NCI-H2196 (cell line): Measurements from ENCODE around the gene GIPC1.
"Not testable (repeated sequence)": the region's sequence is repeated elsewhere in the genome, so short reads cannot be mapped to it uniquely, and the experiment has no call there.

ENCODE experiments used
- DNase-seq: peaks from one replicate; lab custom pipeline; 2025; ENCODE audit not compliant: unreplicated experiment; lab: John Stamatoyannopoulos, UW

Gene GIPC1

GRCh38 chr19:14519245-14519859 lies 23.4 kb upstream of the GIPC1 start:
- no peak for DNase-seq

- DNase-seq, result peak; percentile 65
These were observed 22.0 kb upstream of the GIPC1 start, which contains the start of gene DNAJB1 for GRCh38 chr19:14517840-14518505. Gene DNAJB1, minus strand, starts transcription at chr19:14518397. Its CDS starts 48 bp downstream, at chr19:14518349.

GRCh38 chr19:14517446-14517839 lies 21.5 kb upstream of the GIPC1 start:
- no peak for DNase-seq

- DNase-seq, result no peak
These were observed 21.0 kb upstream of the GIPC1 start for GRCh38 chr19:14516746-14517438.

- DNase-seq, result no peak
These were observed 20.2 kb upstream of the GIPC1 start for GRCh38 chr19:14516048-14516534.

- no peak for DNase-seq
These were observed 19.6 kb upstream of the GIPC1 start for GRCh38 chr19:14515501-14516047.

- DNase-seq, result no peak
These were observed 18.4 kb upstream of the GIPC1 start for GRCh38 chr19:14514215-14514863.

GRCh38 chr19:14512406-14512961 lies 16.6 kb upstream of the GIPC1 start:
- no peak for DNase-seq

GRCh38 chr19:14511229-14511593 lies 15.3 kb upstream of the GIPC1 start:
- DNase-seq, result no peak

- DNase-seq, result no peak
These were observed 14.6 kb upstream of the GIPC1 start for GRCh38 chr19:14510311-14511228.

- DNase-seq, result no peak
These were observed 12.0 kb upstream of the GIPC1 start for GRCh38 chr19:14507704-14508542.

- peak; percentile 28 for DNase-seq
These were observed 9.7 kb upstream of the GIPC1 start for GRCh38 chr19:14505488-14506239.

GRCh38 chr19:14504575-14504974 lies 8.6 kb upstream of the GIPC1 start:
- DNase-seq, result not testable (repeated sequence)

- no peak for DNase-seq
These were observed 7.4 kb upstream of the GIPC1 start for GRCh38 chr19:14503285-14503684.

- DNase-seq, result no peak
These were observed 6.6 kb upstream of the GIPC1 start for GRCh38 chr19:14502334-14503092.

- DNase-seq, result peak; percentile 43
These were observed 1.4 kb upstream of the GIPC1 start for GRCh38 chr19:14497228-14497921.

GRCh38 chr19:14496834-14497227 lies 904 bp upstream of the GIPC1 start:
- DNase-seq, result no peak
